Daoy (cell line): Measurements from ENCODE around the gene LILRB3. TPM values are rescaled to one million over a fixed set of nuclear protein-coding genes. Genes with fewer than 3 reads are reported as not detected.
"Not testable (repeated sequence)": the region's sequence is repeated elsewhere in the genome, so short reads cannot be mapped to it uniquely, and the experiment has no call there.

Experiments used
- DNase-seq: peaks from one replicate; pipeline ENCODE4 v3.0.0-alpha.2; 2015; ENCODE audit warnings: low read depth
- total RNA-seq: library from RNA; depleted of rRNA; stranded (reverse); fragments of >200 nt; shearing (Covaris generic); gene quantifications from 2 replicates; pipeline ENCODE4 v1.2.3, GENCODE V29; 2014

The LILRB3 gene
- total RNA-seq, 1 experiment from 2014 or later = not detected

DNA sequence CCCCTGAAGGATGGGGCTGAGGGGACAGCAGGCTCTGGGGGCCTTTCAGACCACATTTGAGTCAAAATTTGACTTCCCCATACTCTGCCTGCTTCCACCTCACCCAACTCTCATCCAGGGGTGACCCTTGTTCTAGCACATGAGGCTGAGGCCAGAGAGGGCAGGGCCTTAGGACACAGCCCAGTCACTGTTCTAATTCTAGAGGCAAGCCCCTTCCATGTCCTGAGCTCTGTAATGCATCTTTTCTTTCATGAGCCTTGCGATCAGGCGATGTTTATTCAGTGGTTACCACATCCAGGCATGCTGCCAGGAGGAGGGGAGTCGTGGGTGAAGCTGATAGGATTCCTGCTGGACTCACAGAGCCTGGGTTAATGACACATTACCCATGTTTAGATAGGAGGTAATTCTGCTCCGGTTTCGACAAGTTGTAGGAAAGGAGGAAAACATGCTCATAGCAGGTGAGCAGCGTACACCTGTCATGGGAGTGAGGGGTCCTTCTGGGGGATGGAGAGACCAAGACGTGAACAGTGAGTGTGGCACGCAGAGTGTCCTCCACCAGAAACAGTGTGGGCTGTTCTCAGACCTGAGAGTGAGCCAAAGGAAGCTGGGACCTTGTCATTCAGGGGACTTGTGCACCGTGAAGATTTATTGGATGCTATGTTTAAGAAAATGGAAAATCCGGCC, 12.9 kb downstream of the LILRB3 start:
- peak; percentile 98 for DNase-seq

DNA sequence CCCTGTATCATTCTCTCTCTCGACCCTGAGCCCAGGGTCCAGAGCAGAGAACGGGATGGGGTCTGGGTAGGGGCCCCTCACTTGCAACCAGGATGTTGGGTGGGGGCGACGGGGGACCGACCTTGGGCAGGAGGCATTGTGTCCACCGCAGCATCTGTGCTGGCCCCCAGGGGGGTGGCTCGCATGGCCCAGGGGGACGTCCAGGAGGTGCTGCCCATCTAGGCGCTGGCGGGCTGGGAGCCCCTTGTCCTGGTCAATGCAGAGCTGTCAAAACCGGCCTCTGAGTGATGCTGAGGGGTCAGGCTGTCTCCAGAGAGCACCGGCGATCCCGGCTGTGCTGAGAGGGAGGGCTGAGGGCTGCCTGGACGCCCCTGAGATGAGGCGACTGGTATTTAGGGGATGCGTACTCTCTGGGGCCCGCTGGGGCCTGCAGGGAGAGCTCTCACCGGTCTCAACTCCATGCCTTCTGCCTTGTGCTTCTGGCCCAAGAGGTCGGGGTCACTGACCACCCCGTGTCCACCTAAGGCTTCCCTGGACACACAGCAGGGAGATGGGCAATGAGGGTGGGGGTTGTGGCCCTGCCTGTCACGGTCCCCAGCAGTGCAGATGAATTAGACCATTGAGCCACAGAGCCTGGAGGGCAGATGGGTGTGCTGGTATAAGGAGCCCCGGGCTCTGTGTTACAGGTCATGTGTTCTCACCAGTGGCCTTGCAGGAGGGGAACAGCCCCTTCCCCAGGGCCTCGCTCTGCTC, 13.6 kb downstream of the LILRB3 start:
- DNase-seq = peak; percentile 50

DNA sequence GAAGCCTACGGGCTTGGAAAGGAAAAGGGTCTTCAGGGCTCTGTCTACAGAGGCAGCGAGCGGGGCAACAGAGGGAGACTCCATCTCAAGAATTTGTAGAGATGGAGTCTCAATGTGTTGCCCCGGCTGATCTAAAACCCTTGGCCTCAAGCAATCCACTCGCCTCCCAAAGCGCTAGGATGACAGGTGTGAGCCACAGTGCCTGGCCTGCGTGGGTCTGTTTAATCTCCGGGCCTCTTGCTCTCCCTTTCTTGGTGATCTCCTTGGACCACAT, 14.1 kb downstream of the LILRB3 start:
- DNase-seq = peak; percentile 49

- peak; percentile 49 for DNase-seq
Measured at GRCh38 chr19:54207983-54208783, 14.6 kb downstream of the LILRB3 start.

GRCh38 chr19:54207676-54207982, 15.2 kb downstream of the LILRB3 start:
- DNase-seq = no peak

DNA sequence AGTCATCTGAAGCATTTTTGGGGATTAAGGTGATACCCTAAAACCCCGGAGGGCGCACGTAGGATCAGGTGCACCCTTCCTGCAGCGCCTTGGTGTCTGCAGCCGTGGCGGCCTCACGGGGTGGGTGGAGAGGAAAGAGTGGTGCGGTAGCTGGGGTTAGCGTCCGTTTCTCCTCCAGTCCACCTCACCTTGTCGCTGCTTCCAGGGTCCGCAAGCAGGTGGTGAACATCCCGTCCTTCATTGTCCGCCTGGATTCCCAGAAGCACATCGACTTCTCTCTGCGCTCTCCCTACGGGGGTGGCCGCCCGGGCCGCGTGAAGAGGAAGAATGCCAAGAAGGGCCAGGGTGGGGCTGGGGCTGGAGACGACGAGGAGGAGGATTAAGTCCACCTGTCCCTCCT, 15.6 kb downstream of the LILRB3 start:
- not testable (repeated sequence) for DNase-seq

DNA sequence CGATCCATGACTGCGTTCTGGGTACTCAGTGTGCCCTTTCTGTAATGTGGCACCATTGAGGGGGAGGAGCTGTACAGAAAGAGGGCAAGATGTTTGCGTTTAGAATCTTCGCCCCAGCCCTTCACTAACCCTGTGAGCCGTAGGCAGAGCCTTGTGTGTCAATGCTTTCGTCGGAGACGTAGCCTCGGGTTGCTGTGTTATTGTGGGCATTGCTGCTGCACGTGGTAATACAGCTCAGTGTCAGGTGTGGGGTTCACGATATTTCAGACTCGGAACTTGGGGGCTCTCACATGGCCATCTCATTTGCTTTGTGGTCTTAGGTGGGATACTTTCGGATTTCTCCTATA, 16.0 kb downstream of the LILRB3 start:
- DNase-seq = no peak

GRCh38 chr19:54206030-54206830, 16.6 kb downstream of the LILRB3 start:
- DNase-seq = no peak

DNA sequence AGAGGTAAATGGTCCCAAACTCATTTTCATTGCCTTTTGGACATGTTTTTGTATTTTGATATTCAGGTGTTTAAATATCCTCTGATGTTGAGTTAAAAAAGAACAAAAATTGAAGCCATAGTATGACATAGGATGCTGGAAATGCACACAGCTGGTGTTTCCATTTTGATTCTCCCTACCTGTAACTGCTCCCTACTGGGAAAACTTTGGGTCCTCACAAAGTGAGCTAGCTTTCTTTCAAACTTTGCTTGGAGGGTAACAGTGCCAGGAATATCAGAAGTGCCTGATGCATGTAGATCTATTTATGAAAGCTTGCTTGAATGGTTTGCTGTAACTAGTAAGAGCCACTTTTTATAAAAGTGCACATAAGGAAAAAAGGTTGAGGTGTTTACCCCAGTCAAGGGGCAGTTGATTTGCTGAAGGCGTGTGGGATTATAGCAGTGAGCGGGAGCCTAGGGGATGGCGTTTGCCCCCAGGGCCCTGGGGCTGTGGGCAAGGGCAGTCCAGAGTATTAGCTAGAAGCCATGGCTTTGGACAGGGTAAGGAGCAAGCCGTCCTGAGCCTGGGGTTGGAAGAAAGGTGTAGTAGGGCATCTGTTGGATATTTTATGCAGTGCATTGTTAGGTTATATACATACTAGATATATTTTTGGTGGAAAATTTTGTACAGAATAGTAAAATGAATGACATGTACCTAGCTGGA, 17.9 kb downstream of the LILRB3 start:
- DNase-seq = no peak

DNA sequence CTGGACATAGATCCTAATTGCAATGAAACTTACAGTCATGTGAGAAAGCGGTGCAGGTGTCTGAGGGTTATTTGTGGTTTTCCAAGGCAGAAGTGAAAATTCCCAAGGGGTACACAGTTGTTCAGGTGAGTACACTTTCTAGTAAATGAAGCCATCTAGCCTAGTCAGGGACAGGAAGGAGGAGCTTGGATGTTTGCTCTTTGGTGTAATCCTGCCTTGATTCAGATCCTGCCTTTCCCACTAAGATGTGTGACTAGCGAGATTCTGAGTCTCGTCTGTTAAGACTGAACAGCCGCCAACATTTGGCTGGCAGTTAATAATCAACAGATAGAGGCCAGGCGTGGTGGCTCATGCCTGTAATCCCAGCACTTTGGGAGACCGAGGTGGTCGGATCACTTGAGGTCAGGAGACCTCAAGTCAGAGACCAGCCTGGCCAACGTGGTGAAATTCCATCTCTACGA, 19.6 kb downstream of the LILRB3 start:
- no peak for DNase-seq

- no peak for DNase-seq
Measured at GRCh38 chr19:54201980-54202379, 20.8 kb downstream of the LILRB3 start.

DNA sequence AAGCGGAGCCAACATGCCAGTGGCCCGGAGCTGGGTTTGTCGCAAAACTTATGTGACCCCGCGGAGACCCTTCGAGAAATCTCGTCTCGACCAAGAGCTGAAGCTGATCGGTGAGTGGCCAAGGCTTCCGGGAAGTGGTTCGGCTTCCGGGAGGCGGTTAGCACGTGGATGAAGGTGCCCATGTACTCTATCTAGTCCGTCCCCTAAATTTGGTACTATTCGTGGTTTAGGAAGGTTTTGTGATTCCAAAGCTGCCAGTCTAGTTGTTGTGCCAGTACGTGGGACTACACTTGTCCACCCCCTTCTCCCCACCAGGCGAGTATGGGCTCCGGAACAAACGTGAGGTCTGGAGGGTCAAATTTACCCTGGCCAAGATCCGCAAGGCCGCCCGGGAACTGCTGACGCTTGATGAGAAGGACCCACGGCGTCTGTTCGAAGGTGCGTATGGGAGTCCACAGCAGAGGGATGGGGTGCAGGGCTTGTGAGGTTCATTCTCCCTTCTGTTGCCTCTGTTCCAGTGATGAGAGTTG, 21.6 kb downstream of the LILRB3 start:
- no peak for DNase-seq

DNA sequence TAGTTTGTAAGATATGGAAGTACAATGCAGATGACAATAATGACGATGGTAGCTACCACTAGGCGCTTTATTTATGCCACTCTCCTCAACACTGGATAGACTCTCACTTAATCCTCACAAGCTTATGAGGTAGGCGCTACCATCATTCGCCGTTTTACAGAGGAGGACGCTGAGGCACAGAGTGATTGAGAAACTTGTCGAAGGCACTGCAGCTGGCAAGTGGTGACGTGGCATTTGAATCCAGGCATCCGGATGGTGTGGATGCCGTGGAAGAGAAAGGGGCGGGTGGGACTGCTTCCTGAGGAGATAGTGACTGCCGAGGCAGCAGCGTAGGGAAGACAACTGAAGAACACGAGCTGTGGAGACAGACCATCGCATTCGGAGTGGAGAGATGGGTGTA, 23.4 kb downstream of the LILRB3 start:
- DNase-seq = no peak

DNA sequence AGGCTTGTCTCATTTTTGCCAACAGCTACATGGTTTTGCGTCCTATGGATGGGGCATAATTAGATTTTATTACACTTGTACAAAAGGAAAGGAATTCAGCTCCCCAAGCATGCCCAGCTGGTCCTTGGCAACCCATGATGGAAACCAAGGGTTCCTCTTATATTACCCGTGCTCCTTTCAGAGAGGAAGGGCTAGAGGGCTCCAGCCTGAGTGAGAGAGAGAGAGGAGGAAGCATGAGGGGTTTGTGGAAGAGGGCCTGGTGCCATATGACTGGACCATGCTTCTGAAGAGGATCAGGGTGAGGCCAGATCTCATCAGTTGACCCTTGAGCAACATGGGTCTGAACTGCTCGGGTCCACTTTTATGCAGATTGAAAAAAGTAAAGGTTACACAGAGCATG, 25.7 kb downstream of the LILRB3 start:
- no peak for DNase-seq

DNA sequence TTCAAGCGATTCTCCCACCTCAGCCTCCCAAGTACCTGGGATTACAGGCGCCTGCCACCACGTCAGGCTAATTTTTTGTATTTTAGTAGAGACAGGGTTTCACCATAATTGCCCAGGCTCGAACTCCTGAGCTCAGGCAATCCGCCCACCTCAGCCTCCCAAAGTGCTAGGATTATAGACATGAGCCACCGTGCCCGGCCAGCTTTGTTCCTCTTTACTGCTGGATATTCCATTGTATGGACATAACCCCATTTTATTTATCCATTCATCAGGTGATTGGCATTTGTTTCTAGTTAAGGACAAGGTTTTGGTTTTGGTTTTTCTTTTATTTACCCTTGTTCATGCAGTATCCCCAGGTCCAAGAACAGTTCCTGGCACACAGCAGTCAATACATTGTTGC, 26.3 kb downstream of the LILRB3 start:
- no peak for DNase-seq

- DNase-seq = not testable (repeated sequence)
Measured at GRCh38 chr19:54194463-54194862, 28.3 kb downstream of the LILRB3 start.

DNA sequence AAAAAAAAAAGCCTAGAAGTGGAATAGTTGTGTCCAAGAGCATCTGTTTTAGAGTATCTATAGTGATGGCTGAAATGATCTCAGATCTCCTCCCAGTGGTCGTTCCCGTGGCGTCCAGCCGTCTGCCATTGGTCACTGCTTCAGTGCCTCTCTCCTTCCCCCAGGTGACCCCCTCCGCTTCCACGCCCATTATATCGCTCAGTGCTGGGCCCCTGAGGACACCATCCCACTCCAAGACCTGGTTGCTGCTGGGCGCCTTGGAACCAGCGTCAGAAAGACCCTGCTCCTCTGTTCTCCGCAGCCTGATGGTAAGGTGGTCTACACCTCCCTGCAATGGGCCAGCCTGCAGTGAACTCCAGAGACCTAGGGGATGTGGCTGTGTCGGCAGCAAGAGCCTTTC, 29.8 kb downstream of the LILRB3 start:
- no peak for DNase-seq

DNA sequence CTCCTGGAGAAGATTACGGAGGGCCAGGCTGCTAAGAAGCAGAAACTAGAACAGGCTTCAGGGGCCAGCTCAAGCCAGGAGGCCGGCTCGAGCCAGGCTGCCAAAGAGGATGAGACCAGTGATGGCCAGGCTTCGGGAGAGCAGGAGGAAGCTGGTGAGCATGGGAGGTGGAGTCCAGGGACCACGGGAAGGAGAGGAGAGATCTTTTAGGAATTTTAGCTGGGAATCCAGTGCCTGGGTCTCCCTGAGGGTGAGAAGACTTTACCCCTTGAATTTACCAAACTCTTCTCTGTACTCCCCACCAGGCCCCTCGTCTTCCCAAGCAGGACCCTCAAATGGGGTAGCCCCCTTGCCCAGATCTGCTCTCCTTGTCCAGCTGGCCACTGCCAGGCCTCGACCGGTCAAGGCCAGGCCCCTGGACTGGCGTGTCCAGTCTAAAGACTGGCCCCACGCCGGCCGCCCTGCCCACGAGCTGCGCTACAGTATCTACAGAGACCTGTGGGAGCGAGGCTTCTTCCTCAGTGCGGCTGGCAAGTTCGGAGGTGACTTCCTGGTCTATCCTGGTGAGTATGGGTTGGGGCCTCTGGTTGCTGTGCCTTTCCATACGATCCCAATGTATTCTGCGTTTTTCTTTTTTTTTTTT, 30.9 kb downstream of the LILRB3 start:
- no peak for DNase-seq

- peak; percentile 89 for DNase-seq
Measured at GRCh38 chr19:54191011-54191810, 31.6 kb downstream of the LILRB3 start, which contains the start of gene TSEN34. Gene TSEN34, plus strand, starts transcription at chr19:54191308. Its CDS starts 57 bp downstream, at chr19:54191365.

DNA sequence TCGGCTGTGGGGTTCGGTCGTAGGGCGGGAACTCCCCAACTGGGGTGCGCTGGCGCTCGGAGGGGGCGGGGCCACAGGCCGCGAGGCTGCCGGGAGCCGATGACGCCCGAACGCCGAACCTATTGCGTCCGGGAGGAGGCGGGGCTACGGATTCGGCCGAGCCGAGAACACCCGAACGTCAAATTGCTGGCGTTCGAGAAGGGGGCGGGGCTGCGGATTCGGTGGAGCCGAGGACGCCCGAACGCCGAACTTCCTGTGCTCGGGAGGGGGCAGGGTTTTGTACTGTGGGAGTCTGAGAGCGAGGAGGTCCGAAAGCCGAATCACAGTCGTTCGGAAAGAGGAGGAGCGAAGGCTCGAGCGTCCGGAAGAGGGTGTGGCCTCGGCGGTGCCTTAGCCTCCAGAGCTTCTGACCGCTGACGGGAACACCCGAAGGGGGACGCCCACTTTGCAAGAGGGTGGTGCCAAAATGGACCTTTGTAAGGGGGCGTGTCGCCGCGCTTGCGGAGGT, 32.2 kb downstream of the LILRB3 start:
- DNase-seq = peak; percentile 99
